ENCODE results near the gene STAT5B. TPM values are rescaled to one million over a fixed set of nuclear protein-coding genes. Genes with fewer than 3 reads are reported as not detected.

STAT5B gene
- total and polyA plus RNA-seq, 9 of the 15 experiments (the other 6 are each of a cell fraction or from before 2014, with no cell fraction given), result 20.8 to 176 (median 92.4) TPM

- ATAC-seq (peak; percentile 69), FAIRE-seq (peak; percentile 23), DNase-seq (ENCODE audit: extremely low read depth in 1 of 4, low spot score in 3 of 4) (peak; percentile 83 to 91 (median 84))
- peak overlapping the region; percentile 1; the same call in 1 of the 2 replicates for H2AFZ ChIP-seq (ENCODE audit: low read depth, low read length)
- H3K36me3 ChIP-seq (ENCODE audit: control insufficient read depth, insufficient read depth, low read length), result peaks cover 63% of the 10 kb centered on the region
- no TSS peak for BruUV-seq (replicated peaks)
- H4K20me1 ChIP-seq (replicated peaks; ENCODE audit: control insufficient read depth, insufficient read depth, low read length), result no peaks in the 10 kb centered on the region
- H3K79me2 ChIP-seq (ENCODE audit: control insufficient read depth, insufficient read depth, low read length), result peaks cover 99% of the 10 kb centered on the region
- peaks cover 32 to 57% of the 10 kb centered on the region in 2 experiments for H3K4me1 ChIP-seq (replicated peaks in 1 of 2; ENCODE audit: control insufficient read depth in 2 of 2, insufficient read depth in 2 of 2, low read length in 2 of 2)
- peak overlapping the region; percentile 78 for H3K27ac ChIP-seq (ENCODE audit: extremely low read depth, low read depth, low read length)
- CTCF ChIA-PET (ENCODE audit: low intra/inter-chr PET ratio), result no interaction called here
- no peaks in the 10 kb centered on the region for H3K27me3 ChIP-seq (ENCODE audit: control insufficient read depth in 2 of 2, insufficient read depth in 2 of 2, low read length in 2 of 2)
- POLR2A ChIA-PET, result interaction anchor here (0.6 to 2.7 kb wide), 18 partner anchors 9 to 1461 kb away, joined by 3 to 13 read pairs (median 4); no protein-coding TSS in a partner anchor
- peak overlapping the region; percentile 88 for H3K4me3 ChIP-seq
- peak overlapping the region; percentile 88 for H3K4me2 ChIP-seq (ENCODE audit: insufficient read depth, low read length)
- no peaks in the 10 kb centered on the region for H3K9me1 ChIP-seq (ENCODE audit: control insufficient read depth, insufficient read depth, low read length)
- peak overlapping the region; percentile 83 to 97 for H3K9ac ChIP-seq (ENCODE audit: insufficient read depth in 1 of 2, low read depth in 2 of 2, low read length in 2 of 2)
- in situ Hi-C loops (cut with MboI), result no loop called here
- 1% methylated on average over 35 of the region's 44 CpGs for WGBS (ENCODE audit: insufficient coverage, low coverage, missing lambda C conversion rate)
- no peaks in the 10 kb centered on the region for H3K9me3 ChIP-seq (replicated peaks; ENCODE audit: control insufficient read depth, insufficient read depth, low read depth, low read length)
- intact Hi-C loops (cut with micrococcal nuclease), result no loop called here
- peak; percentile 58; the same call in 1 of the 2 replicates for TF ChIP-seq MYNN (IDR thresholded peaks at IDR 0.05)
- TF ChIP-seq MYNN (CRISPR knock-in tag; IDR thresholded peaks at IDR 0.05), result no peak
- TF ChIP-seq STAT5A (IDR thresholded peaks at IDR 0.05; ENCODE audit: borderline replicate concordance, low read length), result no peak
- TF ChIP-seq RAD51 (IDR thresholded peaks at IDR 0.05; ENCODE audit: borderline replicate concordance, low read depth), result no peak
- peak; percentile 17; the same call in 1 of the 2 replicates for TF ChIP-seq NKRF (IDR thresholded peaks at IDR 0.05; ENCODE audit: borderline replicate concordance)
- peak; percentile 61; the same call in 1 of the 2 replicates for TF ChIP-seq GTF2E2 (tag; IDR thresholded peaks at IDR 0.05)
- TF ChIP-seq PML (IDR thresholded peaks at IDR 0.05; ENCODE audit: low read length), result 0 out of 2 replicates have a peak, but pooled peaks have one; percentile 39
- no peak for TF ChIP-seq ZNF445 (CRISPR knock-in tag; IDR thresholded peaks at IDR 0.05; ENCODE audit: low read depth)
- TF ChIP-seq PHF21A (IDR thresholded peaks at IDR 0.05; ENCODE audit: borderline replicate concordance, low read depth), result no peak
- TF ChIP-seq HEY1 (CRISPR knock-in tag; IDR thresholded peaks at IDR 0.05; ENCODE audit: borderline replicate concordance), result no peak
- 0 out of 2 replicates have a peak, but pooled peaks have one; percentile 57 for TF ChIP-seq ATF6 (CRISPR knock-in tag; IDR thresholded peaks at IDR 0.05)
- 0 out of 4 replicates have a peak, but pooled peaks of 1 of the 2 experiments have one; percentile 17 for TF ChIP-seq KDM1A (IDR thresholded peaks at IDR 0.05)
- peak; percentile 37 for TF ChIP-seq POLR2B (IDR thresholded peaks at IDR 0.05; ENCODE audit: low read depth, partially characterized antibody)
- TF ChIP-seq ATF4 (CRISPR knock-in tag; IDR thresholded peaks at IDR 0.05), result no peak
- TF ChIP-seq POLR2A (conservative IDR thresholded peaks at IDR 0.05), result peak; percentile 76; the same call in 1 of the 2 replicates
- TF ChIP-seq ZNF124 (CRISPR knock-in tag; IDR thresholded peaks at IDR 0.05), result peak; percentile 46; the same call in 1 of the 2 replicates
- no peak for TF ChIP-seq NR2C2 (CRISPR knock-in tag; IDR thresholded peaks at IDR 0.05)
- 0 out of 2 replicates have a peak, but pooled peaks have one; percentile 23 for TF ChIP-seq NR2C2 (tag; IDR thresholded peaks at IDR 0.05)
Measured at GRCh38 chr17:42288803-42289610, 12.8 kb upstream of the STAT5B start.

Data from K562 (cell line).